Neural crest cell (in vitro differentiated cells): ENCODE data around the gene GSK3B. TPM values are rescaled to one million over a fixed set of nuclear protein-coding genes. Genes with fewer than 3 reads are reported as not detected.
A peak's percentile ranks its signal among the peaks of the same experiment; 100 is the strongest.

Experiments
- DNase-seq: peaks from one replicate; pipeline ENCODE4 v3.0.0; 2021; ENCODE audit warnings: low read depth, mixed read lengths, low spot score
- H3K27ac Mint-ChIP-seq: one replicate; pipeline ENCODE4 v1.8.0; 2021; ENCODE audit warnings: mild to moderate bottlenecking, mixed read lengths; ENCODE audit not compliant: unreplicated experiment
- H3K27me3 Mint-ChIP-seq: 2 replicates; pipeline ENCODE4 v1.8.0; 2021; ENCODE audit warnings: low read depth, mild to moderate bottlenecking, mixed read lengths
- H3K36me3 Mint-ChIP-seq: 2 replicates; pipeline ENCODE4 v1.8.0; 2021; ENCODE audit warnings: low read depth, mild to moderate bottlenecking, mixed read lengths
- H3K4me1 Mint-ChIP-seq: 2 replicates; pipeline ENCODE4 v1.8.0; 2021; ENCODE audit warnings: mixed read lengths
- H3K4me3 Mint-ChIP-seq: one replicate; pipeline ENCODE4 v1.8.0; 2021; ENCODE audit warnings: mild to moderate bottlenecking, mixed read lengths
- H3K9me3 Mint-ChIP-seq: 2 replicates; pipeline ENCODE4 v1.8.0; 2021; ENCODE audit warnings: mixed read lengths
- total RNA-seq: library from RNA; stranded (reverse); gene quantifications from 2 replicates; pipeline ENCODE4 v1.2.1, GENCODE V29; 2021
- TF ChIP-seq, protein P1 (sequence below): fragments of 200-600 bp; sonication (generic); conservative IDR thresholded peaks from 2 replicates; pipeline ENCODE4 v1.5.0; 2021; ENCODE audit warnings: antibody characterized with exemption, mild to moderate bottlenecking

GSK3B gene
- total RNA-seq, 1 donor from 2014 or later: 81.5 TPM

DNA sequence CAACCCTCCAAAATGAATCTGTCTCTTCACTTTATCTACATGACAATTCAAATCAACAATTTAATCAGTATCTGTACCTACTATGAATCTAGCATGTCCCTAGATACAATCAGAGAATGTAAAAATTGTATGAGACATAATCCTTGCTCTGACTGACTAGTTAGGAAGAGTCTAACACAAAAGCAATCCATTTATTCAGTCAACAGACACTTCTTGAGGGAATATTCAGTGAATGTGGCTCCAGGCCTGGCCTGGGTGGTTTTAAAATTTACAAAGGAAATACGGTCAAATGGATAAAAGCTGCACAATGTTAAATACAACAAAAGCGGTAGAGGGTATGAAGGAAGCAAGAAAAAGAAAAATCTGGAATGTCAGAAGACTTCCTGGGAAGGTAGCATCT lies 45.2 kb downstream of the GSK3B start:
- TF ChIP-seq, protein P1, sequence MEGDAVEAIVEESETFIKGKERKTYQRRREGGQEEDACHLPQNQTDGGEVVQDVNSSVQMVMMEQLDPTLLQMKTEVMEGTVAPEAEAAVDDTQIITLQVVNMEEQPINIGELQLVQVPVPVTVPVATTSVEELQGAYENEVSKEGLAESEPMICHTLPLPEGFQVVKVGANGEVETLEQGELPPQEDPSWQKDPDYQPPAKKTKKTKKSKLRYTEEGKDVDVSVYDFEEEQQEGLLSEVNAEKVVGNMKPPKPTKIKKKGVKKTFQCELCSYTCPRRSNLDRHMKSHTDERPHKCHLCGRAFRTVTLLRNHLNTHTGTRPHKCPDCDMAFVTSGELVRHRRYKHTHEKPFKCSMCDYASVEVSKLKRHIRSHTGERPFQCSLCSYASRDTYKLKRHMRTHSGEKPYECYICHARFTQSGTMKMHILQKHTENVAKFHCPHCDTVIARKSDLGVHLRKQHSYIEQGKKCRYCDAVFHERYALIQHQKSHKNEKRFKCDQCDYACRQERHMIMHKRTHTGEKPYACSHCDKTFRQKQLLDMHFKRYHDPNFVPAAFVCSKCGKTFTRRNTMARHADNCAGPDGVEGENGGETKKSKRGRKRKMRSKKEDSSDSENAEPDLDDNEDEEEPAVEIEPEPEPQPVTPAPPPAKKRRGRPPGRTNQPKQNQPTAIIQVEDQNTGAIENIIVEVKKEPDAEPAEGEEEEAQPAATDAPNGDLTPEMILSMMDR: no peak
- no peak overlapping the region for H3K4me3 Mint-ChIP-seq
- H3K9me3 Mint-ChIP-seq: peaks cover 13% of the 10 kb centered on the region
- H3K36me3 Mint-ChIP-seq: peaks cover 33% of the 10 kb centered on the region
- no peak for DNase-seq
- peaks cover 25% of the 10 kb centered on the region for H3K4me1 Mint-ChIP-seq
- no peaks in the 10 kb centered on the region for H3K27me3 Mint-ChIP-seq
- peak overlapping the region; percentile 9 for H3K27ac Mint-ChIP-seq

DNA sequence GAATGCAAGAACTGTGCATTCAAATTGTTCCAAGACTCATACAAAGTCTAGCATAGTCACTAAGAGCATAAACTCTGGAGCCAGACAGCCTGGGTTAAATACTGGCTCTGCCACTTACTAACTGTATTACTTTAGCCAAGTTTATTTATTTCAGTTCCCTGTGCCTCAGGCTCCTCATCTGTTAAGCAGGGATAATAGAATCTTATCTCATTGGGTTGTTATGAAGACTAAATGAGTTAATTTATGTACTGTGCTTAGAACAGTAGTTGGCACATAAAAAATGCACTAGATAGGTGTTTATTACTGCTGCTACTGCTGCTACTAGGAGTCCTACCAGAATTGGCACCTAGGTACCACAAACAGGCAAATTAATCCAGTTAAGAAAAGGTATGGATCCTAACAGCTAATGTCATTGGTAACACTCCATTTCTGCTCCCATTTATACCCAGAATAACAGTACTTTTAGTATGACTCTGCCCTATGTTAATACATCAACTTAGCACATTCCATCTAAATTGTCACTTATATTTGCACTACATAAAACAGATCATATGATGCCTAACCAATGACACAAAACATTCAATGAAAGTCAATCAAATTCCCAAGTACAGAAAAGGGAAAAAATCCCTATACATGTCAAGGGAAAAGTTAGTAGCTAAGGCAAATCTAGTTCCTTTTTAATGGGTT lies 45.7 kb downstream of the GSK3B start:
- H3K36me3 Mint-ChIP-seq: peaks cover 33% of the 10 kb centered on the region
- H3K27me3 Mint-ChIP-seq: no peaks in the 10 kb centered on the region
- peaks cover 17% of the 10 kb centered on the region for H3K9me3 Mint-ChIP-seq
- TF ChIP-seq, protein P1: no peak
- H3K4me3 Mint-ChIP-seq: no peak overlapping the region
- H3K27ac Mint-ChIP-seq: no peak overlapping the region
- H3K4me1 Mint-ChIP-seq: peaks cover 29% of the 10 kb centered on the region
- no peak for DNase-seq

GRCh38 chr3:120047686-120048085 lies 46.6 kb downstream of the GSK3B start:
- peaks cover 36% of the 10 kb centered on the region for H3K4me1 Mint-ChIP-seq
- H3K9me3 Mint-ChIP-seq: peaks cover 19% of the 10 kb centered on the region
- no peaks in the 10 kb centered on the region for H3K27me3 Mint-ChIP-seq
- no peak for DNase-seq
- no peak overlapping the region for H3K4me3 Mint-ChIP-seq
- TF ChIP-seq, protein P1: no peak
- peaks cover 38% of the 10 kb centered on the region for H3K36me3 Mint-ChIP-seq
- no peak overlapping the region for H3K27ac Mint-ChIP-seq

DNA sequence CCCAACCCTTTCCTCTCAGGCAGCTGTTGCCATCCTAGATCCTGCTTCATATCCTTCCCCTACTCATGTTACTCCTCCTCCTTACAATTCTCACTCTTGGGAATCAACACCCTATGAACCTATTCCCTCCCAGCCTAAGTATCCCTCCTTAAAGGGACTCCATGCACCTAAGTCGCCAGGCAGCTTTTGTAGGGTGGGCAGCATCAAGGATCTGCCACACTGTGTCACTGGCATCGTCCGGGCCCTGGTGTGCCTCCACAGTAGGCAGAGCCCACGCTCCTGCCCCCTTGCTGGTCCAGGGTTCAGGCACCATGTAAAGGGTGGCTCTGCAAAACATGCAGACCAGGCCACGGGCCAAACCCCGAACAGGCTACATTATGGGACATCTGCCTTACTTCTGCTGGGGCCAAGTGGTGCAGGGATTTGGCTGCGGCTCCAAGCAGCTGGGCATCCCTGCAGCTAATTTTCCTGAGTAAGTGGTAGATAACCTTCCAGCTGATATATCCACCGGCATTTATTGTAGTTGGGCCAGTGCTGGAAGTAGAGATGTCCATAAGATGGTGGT lies 53.4 kb downstream of the GSK3B start:
- Mint-ChIP-seq H3K27me3 (no peaks in the 10 kb centered on the region), H3K9me3 (peaks cover 28% of the 10 kb centered on the region), H3K4me3 (no peak overlapping the region), H3K27ac (no peak overlapping the region), H3K4me1 (peaks cover 30% of the 10 kb centered on the region), H3K36me3 (peaks cover 73% of the 10 kb centered on the region)
- DNase-seq: no peak
- TF ChIP-seq, protein P1: no peak

- peak overlapping the region; percentile 78 for H3K27ac Mint-ChIP-seq
- no peak overlapping the region for H3K4me3 Mint-ChIP-seq
- TF ChIP-seq, protein P1: peak; percentile 39
- no peak for DNase-seq
- no peaks in the 10 kb centered on the region for H3K27me3 Mint-ChIP-seq
- peaks cover 26% of the 10 kb centered on the region for H3K9me3 Mint-ChIP-seq
- H3K4me1 Mint-ChIP-seq: peaks cover 30% of the 10 kb centered on the region
- H3K36me3 Mint-ChIP-seq: peaks cover 65% of the 10 kb centered on the region
Observed at GRCh38 chr3:120039642-120040610, 54.3 kb downstream of the GSK3B start.
